ENCODE data around the gene AMZ2.
"Not testable (repeated sequence)": the region's sequence is repeated elsewhere in the genome, so short reads cannot be mapped to it uniquely, and the experiment has no call there.

Gene AMZ2

GRCh38 chr17:68234726-68235335, 13.0 kb upstream of the AMZ2 start:
- Mint-ChIP-seq H3K4me3 (peak overlapping the region; percentile 37), H3K4me1 (peaks cover 48% of the 10 kb centered on the region), H3K27ac (peak overlapping the region; percentile 80 to 86)
- H3K27me3 Mint-ChIP-seq, H3K9me3 Mint-ChIP-seq: not testable (repeated sequence)
- ATAC-seq (peak; percentile 65), DNase-seq (peak; percentile 46 to 73)

- DNase-seq, H3K27me3 Mint-ChIP-seq, ATAC-seq, H3K9me3 Mint-ChIP-seq: not testable (repeated sequence)
- peak overlapping the region in 1 of 2 donors; percentile 26 for H3K27ac Mint-ChIP-seq
- peaks cover 53% of the 10 kb centered on the region for H3K4me1 Mint-ChIP-seq
- H3K4me3 Mint-ChIP-seq: peak overlapping the region; percentile 37
Measured at GRCh38 chr17:68235336-68235791, 12.5 kb upstream of the AMZ2 start.

- peak; percentile 45 to 60 for DNase-seq
- not testable (repeated sequence) for H3K9me3 Mint-ChIP-seq, H3K27me3 Mint-ChIP-seq
- Mint-ChIP-seq H3K4me1 (peaks cover 60% of the 10 kb centered on the region), H3K27ac (peak overlapping the region; percentile 98), H3K4me3 (peak overlapping the region; percentile 88 to 90)
- peak; percentile 83 for ATAC-seq
Measured at GRCh38 chr17:68237369-68238163, 10.3 kb upstream of the AMZ2 start.

GRCh38 chr17:68238164-68238870, 9.5 kb upstream of the AMZ2 start:
- peak; percentile 41 for ATAC-seq
- Mint-ChIP-seq H3K4me3 (peak overlapping the region; percentile 88 to 90), H3K4me1 (peaks cover 60% of the 10 kb centered on the region), H3K27me3 (no peaks in the 10 kb centered on the region), H3K9me3 (no peaks in the 10 kb centered on the region), H3K27ac (peak overlapping the region; percentile 98)
- DNase-seq: no peak

GRCh38 chr17:68238871-68239253, 9.0 kb upstream of the AMZ2 start:
- DNase-seq (peak in 1 of 2 donors; percentile 62), ATAC-seq (peak; percentile 70)
- H3K4me3 Mint-ChIP-seq: peak overlapping the region; percentile 88 to 90
- no peaks in the 10 kb centered on the region for H3K9me3 Mint-ChIP-seq
- peak overlapping the region; percentile 81 to 98 for H3K27ac Mint-ChIP-seq
- peaks cover 60% of the 10 kb centered on the region for H3K4me1 Mint-ChIP-seq
- H3K27me3 Mint-ChIP-seq: no peaks in the 10 kb centered on the region

GRCh38 chr17:68239632-68240366, 8.0 kb upstream of the AMZ2 start:
- H3K4me1 Mint-ChIP-seq: peaks cover 53% of the 10 kb centered on the region
- H3K27ac Mint-ChIP-seq: peak overlapping the region; percentile 12 to 81
- no peaks in the 10 kb centered on the region for H3K27me3 Mint-ChIP-seq
- no peak for DNase-seq
- H3K4me3 Mint-ChIP-seq: peak overlapping the region; percentile 88 to 90
- no peaks in the 10 kb centered on the region for H3K9me3 Mint-ChIP-seq
- ATAC-seq: no peak

- no peaks in the 10 kb centered on the region for H3K9me3 Mint-ChIP-seq
- no peak for ATAC-seq
Measured at GRCh38 chr17:68246271-68247028, 1.4 kb upstream of the AMZ2 start.

GRCh38 chr17:68248199-68248825, 469 bp downstream of the AMZ2 start:
- Mint-ChIP-seq H3K4me1 (peaks cover 35% of the 10 kb centered on the region), H3K4me3 (peak overlapping the region; percentile 86 to 91), H3K9me3 (no peaks in the 10 kb centered on the region), H3K27ac (peak overlapping the region; percentile 96 to 97), H3K27me3 (no peaks in the 10 kb centered on the region)
- ATAC-seq: peak; percentile 61
- DNase-seq: no peak

More at GRCh38 chr17:68246271-68247028, 1.4 kb upstream of the AMZ2 start:
- Mint-ChIP-seq H3K27me3 (no peaks in the 10 kb centered on the region), H3K27ac (peak overlapping the region; percentile 96 to 97), H3K4me1 (peaks cover 28% of the 10 kb centered on the region), H3K4me3 (peak overlapping the region; percentile 86 to 91)
- no peak for DNase-seq

- Mint-ChIP-seq H3K27ac (peak overlapping the region; percentile 96 to 97), H3K4me3 (peak overlapping the region; percentile 86 to 91), H3K27me3 (no peaks in the 10 kb centered on the region), H3K9me3 (no peaks in the 10 kb centered on the region), H3K4me1 (peaks cover 41% of the 10 kb centered on the region)
- no peak for ATAC-seq
- DNase-seq: no peak
Measured at GRCh38 chr17:68248891-68249290, 1.0 kb downstream of the AMZ2 start.

GRCh38 chr17:68249354-68249765, 1.5 kb downstream of the AMZ2 start:
- Mint-ChIP-seq H3K27me3 (no peaks in the 10 kb centered on the region), H3K4me3 (peak overlapping the region; percentile 86 to 91), H3K27ac (peak overlapping the region; percentile 96 to 97), H3K9me3 (no peaks in the 10 kb centered on the region), H3K4me1 (peaks cover 45% of the 10 kb centered on the region)
- ATAC-seq: no peak
- DNase-seq: no peak

GRCh38 chr17:68253426-68253825, 5.6 kb downstream of the AMZ2 start:
- ATAC-seq: peak; percentile 24
- not testable (repeated sequence) for DNase-seq, H3K27me3 Mint-ChIP-seq, H3K9me3 Mint-ChIP-seq
- Mint-ChIP-seq H3K27ac (peak overlapping the region; percentile 88 to 91), H3K4me1 (peaks cover 77% of the 10 kb centered on the region), H3K4me3 (peak overlapping the region; percentile 68 to 73)

GRCh38 chr17:68255151-68255550, 7.3 kb downstream of the AMZ2 start:
- Mint-ChIP-seq H3K4me3 (peak overlapping the region; percentile 5 to 14), H3K9me3 (no peaks in the 10 kb centered on the region), H3K27me3 (no peaks in the 10 kb centered on the region), H3K27ac (peak overlapping the region in 1 of 2 donors; percentile 99), H3K4me1 (peaks cover 76% of the 10 kb centered on the region)
- DNase-seq (no peak), ATAC-seq (no peak)

GRCh38 chr17:68255731-68256538, 8.1 kb downstream of the AMZ2 start:
- Mint-ChIP-seq H3K27ac (peak overlapping the region in 1 of 2 donors; percentile 99), H3K9me3 (no peaks in the 10 kb centered on the region), H3K4me3 (peak overlapping the region; percentile 5 to 14), H3K27me3 (no peaks in the 10 kb centered on the region), H3K4me1 (peaks cover 78% of the 10 kb centered on the region)
- DNase-seq: peak in 1 of 2 donors; percentile 43
- peak; percentile 80 for ATAC-seq

Data from stimulated activated naive CD8-positive, alpha-beta T cell treated with anti-CD3 and anti-CD28 coated beads, Interleukin-15, amount 100 ng/mL, for 72 hours (primary cell).